ENCODE results near the gene FOXD1.
"Not testable (repeated sequence)": the region's sequence is repeated elsewhere in the genome, so short reads cannot be mapped to it uniquely, and the experiment has no call there.

The FOXD1 gene

GRCh38 chr5:73448463-73449136, at the start of gene FOXD1:
Gene FOXD1 (minus strand): TSS chr5:73448777. CDS start chr5:73448362, 415 bp downstream.
- peak; percentile 67 for DNase-seq

- no peak for DNase-seq
Measured at GRCh38 chr5:73497497-73498056, 49.0 kb upstream of the FOXD1 start.

DNA sequence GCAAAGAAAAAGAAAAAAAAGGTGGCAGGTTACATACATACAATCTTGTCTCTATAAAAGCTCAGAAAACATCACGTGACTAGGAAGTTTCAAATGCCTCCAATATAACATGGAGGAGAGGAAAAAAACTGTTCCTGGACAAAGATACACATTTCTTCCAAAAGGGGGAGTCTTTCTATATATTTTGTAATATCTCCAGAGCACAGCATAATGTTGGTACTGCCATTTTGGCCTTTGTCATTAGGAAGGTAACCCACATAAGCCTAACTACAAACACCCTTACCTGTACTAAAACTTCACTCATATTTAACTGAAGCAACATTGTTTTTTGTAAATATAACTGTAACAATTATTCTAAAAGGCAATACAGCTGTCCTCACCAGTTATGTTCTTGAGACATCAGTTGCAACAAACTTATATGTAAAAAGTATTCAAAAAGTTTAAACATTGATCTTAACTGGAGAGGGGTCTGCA, 48.4 kb upstream of the FOXD1 start:
- DNase-seq: peak; percentile 77

DNA sequence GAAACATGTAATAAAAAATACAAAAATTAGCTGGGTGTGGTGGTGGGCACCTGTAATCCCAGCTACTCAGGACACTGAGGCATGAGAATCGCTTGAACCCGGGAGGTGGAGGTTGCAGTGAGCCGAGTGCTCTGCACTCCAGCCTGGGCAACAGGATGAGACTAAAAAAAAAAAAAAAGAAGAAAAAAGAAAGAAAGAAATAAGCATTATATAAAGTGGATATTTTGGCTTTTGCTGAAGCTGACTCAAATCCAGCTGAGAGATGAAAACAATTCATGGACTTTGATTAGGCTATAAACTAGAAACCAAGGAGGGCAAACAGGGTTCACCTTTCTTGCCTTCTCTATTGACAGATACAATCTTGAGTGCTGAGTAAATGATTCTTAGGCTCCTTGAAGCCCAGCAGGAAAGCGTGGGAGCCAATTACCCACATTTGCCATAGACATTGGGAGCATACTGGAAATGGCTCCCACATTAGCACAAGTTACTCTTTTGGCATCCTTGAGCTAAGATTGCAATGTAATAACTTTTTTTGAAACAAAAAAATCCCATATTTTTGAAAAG, 47.3 kb upstream of the FOXD1 start:
- no peak for DNase-seq

DNA sequence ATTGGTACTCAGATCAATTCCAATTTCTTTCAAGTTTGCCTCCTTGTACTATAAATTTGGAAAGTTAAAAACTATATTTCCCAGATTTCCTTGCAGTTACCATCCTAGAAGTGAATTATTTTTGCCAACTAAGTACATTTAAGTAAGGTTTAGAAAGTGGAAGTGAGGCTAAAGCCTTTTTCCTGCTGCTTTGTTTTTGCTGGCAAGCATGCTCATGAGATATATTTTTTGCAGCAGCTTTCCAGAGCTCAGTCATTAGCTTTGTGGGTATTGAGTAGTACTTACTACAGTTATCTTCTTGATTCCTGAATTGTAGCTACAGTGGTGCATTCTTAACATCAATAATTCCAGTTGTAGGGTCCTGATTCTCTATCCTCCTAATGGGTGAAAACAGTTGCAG, 46.1 kb upstream of the FOXD1 start:
- DNase-seq: no peak

DNA sequence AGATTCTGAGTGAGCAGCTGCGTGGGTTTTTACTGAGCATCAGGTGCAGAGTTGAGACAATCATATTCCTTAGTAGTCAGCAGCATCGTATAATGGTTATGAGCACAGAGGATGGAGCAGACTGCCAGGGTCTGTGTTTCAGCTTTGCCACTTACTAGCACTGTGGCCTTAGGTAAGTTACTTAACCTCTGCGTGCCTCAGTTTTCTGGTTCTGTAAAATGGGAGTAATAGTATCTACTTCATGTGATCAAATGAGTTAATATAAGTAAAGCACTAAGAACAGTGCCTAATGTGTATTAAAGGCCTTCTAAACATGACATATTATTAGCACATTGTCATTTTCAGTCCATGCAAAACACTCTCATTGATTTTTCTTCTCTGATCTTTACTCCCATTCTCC, 44.8 kb upstream of the FOXD1 start:
- no peak for DNase-seq

DNA sequence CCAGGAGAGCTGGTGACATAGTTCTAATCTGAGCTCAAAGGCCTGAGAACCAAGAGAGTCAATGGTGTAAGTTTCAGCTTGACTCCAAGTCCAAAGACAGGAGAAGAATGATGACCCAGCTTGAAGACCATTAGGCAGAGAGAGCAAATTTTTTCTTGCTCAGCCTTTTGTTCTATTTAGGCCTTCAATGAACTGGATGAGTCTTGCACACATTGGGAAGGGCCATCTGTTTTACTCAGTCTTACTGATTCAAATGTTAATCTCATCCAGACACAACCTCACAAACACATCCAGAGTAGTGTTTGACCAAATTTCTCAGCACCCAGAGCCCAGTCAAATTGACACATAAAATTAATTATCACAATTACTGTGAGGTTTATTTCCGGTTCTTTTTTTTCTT, 42.6 kb upstream of the FOXD1 start:
- DNase-seq: no peak

GRCh38 chr5:73490088-73490487, 41.5 kb upstream of the FOXD1 start:
- DNase-seq: no peak

- DNase-seq: no peak
Measured at GRCh38 chr5:73488806-73489205, 40.2 kb upstream of the FOXD1 start.

- DNase-seq: no peak
Measured at GRCh38 chr5:73487815-73488214, 39.2 kb upstream of the FOXD1 start.

GRCh38 chr5:73487257-73487656, 38.7 kb upstream of the FOXD1 start:
- not testable (repeated sequence) for DNase-seq

- no peak for DNase-seq
Measured at GRCh38 chr5:73486119-73486899, 37.7 kb upstream of the FOXD1 start.

GRCh38 chr5:73485715-73486114, 37.1 kb upstream of the FOXD1 start:
- DNase-seq: no peak

DNA sequence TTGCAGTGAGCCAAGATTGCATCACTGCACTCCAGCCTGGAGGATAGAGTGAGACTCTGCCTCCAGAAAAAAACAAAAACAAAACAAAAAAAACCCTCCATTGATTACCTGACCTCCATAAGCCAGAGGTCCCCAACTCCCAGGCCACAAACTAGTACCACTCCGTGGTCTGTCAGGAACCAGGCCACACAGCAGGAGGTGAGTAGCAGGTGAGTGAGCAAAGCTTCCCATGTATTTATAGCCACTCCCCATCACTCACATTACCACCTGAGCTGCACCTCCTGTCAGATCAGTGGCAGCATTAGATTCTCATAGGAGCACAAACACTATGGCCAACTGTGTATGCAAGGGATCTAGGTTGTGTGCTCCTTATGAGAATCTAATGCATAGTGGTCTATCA, 35.9 kb upstream of the FOXD1 start:
- DNase-seq: no peak

- no peak for DNase-seq
Measured at GRCh38 chr5:73483676-73484075, 35.1 kb upstream of the FOXD1 start.

DNA sequence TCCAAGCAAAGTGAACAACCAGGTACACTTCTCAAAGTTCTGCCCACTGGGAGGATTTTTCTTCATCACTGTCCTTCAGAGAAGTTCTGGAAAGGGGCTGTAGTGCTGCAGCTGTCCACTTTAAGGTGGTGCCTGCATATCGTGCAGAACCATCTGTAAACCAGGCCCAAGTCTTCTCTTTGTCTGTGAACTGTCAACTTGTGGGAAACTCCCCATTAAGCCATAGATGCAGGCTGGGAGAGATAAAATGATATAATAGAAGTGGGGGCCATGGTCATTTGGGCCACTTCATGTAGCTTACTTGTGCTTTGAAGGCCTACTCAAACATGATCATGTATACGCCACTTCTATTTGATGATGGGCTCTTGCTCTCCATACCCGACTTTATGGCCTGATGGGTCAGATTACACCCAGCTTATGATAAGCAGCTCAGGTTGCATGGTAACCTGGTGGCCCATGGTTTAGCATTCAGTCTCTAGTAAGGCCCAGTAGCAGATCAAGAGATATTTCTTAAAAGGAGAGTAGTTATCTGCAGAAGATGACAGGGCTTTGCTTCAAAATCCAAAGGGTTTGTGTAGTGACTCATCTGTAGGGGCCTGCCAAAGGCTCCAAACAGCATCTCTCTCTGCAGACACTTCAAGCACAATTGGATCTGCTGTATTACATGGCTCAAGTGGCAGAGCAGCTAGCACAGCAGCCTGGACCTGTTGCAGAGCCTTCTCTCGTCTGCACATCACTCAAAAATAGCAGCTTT, 34.0 kb upstream of the FOXD1 start:
- DNase-seq: peak; percentile 10

DNA sequence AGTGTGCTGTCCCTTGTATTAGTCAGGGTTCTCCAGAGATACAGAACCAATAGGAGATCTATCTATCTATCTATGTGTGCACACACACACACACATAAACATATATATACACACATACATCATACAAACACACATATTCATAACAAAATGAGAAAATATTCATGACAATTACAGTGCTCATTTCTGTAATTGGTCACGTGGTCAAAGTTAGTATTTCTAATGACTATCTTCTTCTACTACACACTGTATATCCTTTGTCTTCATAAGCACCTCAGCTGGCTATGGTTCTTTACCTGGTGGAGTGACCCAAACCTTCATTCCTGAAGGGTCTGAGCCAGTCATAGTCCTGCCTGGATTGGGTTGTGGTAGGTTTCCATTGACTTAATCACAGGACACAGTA, 31.9 kb upstream of the FOXD1 start:
- DNase-seq: no peak

DNA sequence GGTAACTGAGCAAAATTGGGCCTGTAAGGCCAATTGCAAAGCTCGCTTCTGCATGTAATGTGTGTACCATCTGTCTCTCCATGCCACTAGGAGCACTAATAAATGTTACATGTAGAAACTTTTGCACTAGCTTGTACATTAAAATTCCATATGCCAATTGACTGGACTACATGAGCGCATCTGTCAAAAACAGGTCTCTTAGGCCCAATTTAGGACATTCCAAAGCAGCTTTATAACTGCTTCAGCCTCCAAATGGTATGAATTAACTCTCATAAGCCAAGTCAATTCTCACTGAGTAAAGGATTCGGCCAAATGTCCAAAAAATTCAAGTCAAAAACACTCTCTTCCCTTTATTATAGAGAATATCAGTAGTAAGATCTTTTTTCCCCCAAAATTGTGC, 23.5 kb upstream of the FOXD1 start:
- DNase-seq: no peak

DNA sequence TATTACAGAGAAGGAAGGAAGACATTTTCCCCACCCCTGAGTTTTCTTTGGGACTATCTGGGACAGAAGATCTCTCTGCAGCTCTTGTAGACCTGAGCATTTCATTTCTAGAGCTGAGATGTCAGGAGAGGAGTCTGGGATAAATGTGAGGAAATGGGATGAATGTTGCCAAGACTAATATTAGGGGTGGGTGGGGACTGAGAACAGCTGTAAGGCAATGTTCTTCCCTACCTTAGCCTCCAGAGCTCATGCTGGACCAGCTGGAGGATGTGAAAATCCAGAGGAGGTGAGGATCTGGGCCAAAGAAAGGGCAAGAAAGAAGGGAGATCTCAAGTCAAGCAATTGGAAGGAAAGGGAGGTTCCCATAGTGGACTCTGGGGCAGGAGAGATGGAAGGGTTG, 23.1 kb upstream of the FOXD1 start:
- DNase-seq: no peak

GRCh38 chr5:73469878-73470277, 21.3 kb upstream of the FOXD1 start:
- no peak for DNase-seq

DNA sequence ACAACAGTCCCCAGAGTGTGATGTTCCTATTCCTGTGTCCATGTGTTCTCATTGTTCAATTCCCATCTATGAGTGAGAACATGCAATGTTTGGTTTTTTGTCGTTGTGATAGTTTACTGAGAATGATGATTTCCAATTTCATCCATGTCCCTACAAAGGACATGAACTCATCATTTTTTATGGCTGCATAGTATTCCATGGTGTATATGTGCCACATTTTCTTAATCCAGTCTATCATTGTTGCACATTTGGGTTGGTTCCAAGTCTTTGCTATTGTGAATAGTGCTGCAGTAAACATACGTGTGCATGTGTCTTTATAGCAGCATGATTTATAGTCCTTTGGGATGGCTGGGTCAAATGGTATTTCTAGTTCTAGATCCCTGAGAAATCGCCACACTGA, 20.1 kb upstream of the FOXD1 start:
- not testable (repeated sequence) for DNase-seq

GRCh38 chr5:73464016-73464745, 15.6 kb upstream of the FOXD1 start:
- no peak for DNase-seq

Data from NCI-H1436 treated with DMSO at 0.1 percent for 48 hours (cell line).